Amygdala (tissue), 56 donors: ENCODE measurements around the gene PEX3.

ENCODE experiments used
- DNase-seq, 56 donors: peaks; one replicate each; lab custom pipeline; 2025; lab: John Stamatoyannopoulos, UW

PEX3 gene, protein sequence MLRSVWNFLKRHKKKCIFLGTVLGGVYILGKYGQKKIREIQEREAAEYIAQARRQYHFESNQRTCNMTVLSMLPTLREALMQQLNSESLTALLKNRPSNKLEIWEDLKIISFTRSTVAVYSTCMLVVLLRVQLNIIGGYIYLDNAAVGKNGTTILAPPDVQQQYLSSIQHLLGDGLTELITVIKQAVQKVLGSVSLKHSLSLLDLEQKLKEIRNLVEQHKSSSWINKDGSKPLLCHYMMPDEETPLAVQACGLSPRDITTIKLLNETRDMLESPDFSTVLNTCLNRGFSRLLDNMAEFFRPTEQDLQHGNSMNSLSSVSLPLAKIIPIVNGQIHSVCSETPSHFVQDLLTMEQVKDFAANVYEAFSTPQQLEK

DNA sequence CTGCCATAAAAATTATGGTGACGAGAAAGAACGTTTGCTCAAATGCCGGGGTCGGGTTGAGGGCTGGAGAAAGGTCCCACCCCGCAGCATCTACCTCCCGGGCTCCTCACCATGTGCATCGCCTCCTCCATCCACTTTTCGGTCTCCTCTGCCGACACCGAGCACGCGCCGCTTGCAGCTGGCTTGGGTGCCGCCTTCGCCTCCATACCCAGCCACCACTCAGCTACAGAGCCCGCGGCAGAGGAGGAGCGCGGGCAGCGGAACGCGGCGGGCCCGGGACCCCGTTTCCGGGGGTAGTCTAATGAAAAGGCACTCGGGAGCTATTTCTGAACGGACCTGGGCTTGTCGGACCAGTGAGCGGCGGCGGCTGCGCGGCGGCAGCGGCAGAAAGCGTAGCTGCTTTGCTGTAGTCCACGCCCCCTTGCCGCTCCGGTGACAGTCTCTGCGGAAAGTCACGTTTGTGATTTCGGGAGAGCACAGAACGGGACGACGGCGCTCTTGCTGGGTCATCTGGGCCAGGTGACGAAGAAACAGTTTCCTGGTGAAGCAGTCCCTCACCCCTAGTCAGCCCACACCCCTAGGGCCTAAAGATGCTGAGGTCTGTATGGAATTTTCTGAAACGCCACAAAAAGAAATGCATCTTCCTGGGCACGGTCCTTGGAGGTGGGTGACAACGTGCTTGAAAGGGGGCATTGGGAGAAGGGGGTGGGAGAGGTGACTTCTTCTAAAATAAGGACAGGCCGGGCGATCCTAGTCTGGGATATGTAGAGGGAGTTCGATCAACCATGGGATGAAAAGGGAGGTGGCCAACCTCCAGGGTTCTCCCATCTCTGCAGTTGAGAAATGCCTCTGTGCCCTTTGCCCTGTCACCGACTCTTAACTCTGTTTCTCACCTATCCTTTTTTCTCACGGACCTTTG is at the start of gene PEX3, which contains the start of gene ADAT2:
Gene PEX3 (plus strand): TSS at position 353 of the 919 bp plus-strand sequence. CDS start 238 bp downstream, at position 591.
Gene ADAT2 (minus strand): TSS at position 243 of the 919 bp plus-strand sequence. CDS start 37 bp downstream, at position 206.
- peak; percentile 35 to 93 (median 83) for DNase-seq

DNA sequence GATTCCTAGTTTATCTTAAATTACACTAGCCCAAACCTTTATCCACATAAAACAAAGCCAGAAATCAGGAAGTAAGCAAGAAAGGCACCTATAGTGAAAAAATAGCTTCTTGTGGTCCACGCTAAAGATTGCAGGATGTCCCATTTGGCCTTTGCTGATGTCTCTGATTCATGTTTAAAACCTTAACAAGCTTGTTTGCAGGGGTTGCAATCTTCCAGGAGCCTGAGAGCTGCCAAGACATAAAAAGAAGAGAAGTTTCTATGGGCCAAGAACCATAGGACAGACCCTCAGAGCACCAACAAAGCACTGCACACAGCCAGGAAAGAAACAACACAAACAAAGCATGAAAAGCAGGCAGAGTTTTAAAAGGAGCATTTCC is 49.5 kb upstream of the PEX3 start:
- DNase-seq, result no peak

DNA sequence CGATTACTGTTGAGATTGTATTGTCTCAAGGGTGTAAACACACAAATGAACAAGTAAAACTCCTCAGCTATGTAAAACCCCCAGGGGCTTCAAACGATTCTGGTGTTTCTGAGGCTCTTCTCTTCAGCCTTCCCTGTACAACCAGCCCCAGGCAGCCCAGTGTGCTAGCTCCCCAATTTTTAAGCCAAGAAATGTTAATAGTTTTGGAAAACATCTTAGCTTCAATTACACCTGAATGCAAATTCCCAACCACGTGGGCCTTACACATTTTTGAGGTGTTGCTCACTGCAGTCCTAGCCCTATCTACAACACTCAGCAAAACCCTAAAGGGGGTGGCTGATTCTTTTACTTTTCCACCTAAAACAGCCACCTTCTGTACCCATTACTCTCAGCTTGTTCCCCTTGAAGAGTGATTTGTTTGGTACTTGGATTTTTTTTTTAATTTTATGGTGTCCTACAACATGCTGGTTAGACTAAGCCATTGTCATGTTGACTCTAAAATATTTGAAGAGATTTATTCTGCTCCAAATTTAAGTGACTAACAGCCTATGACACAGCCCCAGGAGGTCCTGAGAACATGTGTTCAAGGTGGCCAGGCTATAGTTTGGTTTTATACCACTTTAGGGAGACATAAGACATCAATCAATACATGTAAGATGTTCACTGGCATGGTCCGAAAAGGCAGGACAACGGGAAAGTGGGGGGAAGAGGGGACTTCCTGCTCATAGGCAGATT is 48.8 kb upstream of the PEX3 start:
- no peak for DNase-seq

DNA sequence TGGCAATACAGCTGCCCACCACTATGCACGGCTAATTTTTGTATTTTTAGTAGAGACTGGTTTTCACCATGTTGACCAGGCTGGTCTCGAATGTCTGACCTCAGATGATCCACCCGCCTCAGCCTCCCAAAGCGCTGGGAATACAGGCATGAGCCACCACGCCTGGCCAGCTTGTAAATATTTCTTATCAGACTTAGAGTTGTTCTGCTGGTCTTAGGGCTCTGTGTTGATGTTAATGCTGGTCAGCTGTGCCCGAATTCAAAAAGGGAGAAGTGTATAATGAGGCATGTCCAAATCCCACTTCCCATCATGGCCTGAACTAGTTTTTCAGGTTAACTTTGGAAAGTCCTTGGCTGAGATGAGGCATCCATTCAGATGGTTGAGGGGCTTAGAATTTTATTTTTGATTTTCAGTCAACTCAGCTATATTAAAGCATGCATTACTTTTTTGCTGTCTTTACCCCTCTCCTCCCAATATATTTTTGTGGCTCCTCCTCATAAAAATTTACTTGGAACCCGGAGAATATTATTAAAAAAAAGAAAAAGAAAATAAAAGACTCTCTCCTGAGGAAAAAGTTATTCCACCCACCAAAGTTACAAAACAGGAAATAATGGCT is 47.8 kb upstream of the PEX3 start:
- DNase-seq, result no peak

DNA sequence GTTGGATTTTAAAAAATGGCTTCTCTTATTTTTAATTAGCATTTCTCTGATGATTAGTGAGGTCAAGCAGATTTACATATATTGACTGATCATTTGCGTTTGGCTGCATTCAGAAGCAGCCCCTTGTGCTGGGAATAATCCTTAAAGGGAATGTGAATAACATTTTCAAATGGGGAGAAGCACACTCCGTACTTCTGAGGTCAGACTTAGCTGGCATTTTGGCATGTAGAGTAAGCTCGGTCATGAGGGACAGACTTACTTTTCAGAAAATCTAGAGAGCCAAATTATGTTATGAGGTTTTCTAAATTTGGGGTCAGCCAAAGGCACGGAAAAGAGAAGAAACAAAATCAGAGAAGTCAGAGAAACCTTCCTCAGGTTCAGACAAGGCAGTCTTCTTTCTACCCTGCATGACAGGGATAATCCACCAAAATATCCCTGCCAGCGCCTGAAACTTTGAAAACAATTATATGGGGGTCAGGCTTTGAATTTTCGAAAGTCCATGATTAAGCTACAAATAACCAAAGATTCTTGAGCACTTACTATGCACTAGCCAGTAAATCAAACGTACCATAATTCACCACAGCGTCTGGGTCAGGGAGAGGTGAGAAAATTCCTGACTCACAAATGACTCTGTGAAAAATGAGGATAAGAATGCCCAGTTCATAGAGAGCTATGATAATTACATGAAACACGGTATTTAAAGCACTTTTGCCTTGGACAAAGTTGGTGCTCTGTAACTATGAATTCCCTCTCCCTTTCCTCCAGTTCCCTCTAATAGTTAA is 45.0 kb upstream of the PEX3 start:
- DNase-seq, result no peak

DNA sequence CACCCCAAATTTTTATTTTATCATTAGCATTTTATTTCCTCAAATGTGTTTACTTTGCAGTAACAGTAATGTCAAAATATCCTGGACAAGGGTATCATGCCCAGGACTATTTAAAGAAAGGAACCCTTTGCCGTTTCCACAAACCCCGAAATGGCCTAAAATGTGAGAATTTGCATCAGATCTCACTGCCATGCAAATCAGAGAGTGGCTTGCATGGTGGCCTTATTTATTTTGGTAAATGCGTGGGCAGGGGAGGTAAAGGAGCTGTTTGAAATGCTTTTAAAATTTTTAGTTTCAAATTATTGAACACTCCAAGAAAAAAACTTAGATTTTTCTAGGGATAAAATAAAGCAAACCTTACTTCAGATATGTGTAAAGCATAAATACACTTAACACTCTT is 43.9 kb upstream of the PEX3 start:
- DNase-seq, result no peak

DNA sequence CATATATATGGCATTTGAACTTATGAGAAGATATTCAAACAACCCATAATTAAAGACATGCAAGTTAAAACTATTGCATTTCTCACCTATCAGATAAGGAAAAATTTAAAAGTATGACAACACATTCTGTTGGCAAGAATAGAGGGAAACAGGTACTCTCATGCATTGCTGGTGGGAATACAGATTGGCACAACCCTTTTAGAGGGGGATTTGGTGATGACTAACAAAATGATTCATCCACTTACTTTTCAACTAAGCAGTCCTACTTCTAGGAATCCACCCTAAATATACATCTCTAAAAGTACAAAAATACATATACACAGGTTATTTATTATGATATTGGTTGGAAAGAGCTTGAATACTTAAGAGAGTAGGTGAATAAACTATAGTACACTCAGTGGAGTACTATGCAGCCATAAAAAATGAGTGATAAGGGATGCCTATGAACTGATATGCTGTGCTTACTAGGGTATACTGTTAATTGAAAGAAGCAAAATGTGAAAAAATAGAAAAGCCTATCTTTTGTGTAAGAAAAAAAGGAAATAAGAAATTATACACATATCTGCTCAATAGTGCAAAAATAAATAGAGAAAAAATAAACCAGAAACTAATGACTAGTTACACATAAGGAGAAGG is 42.3 kb upstream of the PEX3 start:
- no peak for DNase-seq

DNA sequence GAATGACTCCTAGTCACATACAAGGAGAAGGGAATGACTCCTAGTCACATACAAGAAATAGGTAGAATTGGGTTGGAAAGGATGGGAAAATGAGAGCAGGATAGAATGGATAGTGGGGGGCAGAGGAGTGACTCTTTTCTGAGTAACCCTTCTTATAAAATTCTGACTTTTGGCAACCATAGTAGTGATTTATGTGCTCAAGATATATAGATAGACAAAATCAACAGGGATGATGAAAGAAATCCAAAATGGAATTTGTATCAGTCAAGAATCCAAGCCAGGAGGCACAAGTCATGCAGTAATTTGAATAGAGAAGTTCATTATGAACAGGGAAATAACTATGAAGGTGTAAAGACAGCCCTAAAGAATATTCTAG is 41.8 kb upstream of the PEX3 start:
- DNase-seq, result no peak

DNA sequence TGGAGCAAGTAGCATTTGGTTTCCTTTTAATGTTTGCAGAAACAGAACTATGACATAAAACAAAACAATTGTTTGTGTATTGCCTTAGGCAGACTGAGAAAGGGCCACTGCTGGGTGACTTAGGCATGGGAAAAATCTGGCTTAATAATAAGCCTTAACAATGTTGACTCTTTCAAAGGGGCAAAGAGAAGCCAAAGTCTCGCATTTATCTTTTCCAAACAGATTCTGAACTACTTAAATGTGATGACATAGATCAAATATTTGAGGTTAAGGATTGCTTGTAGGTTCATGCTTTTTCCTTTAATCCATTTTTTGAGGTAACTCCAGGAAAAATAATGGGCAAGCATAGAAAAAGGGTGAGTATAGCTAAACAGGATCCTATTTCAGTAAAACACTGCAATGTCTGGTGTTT is 39.7 kb upstream of the PEX3 start:
- no peak for DNase-seq

DNA sequence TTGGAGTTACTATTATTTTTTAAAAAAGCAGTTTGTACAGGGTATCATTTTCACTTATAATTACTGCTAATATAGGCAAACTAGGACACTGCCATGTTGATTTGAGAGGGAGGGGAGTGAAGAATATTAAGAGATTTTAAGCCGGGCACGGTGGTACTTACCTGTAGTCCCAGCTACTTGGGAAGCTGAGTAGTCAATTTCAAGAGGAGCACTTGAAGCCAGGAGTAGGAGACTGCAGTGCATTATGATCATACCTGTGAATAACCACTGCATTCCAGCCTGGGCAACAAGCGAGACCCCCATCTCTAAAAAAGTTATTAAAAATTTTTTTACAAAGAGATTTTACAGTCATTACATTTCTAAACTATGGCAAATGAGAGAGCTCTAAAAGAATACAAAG is 35.8 kb upstream of the PEX3 start:
- DNase-seq, result no peak

DNA sequence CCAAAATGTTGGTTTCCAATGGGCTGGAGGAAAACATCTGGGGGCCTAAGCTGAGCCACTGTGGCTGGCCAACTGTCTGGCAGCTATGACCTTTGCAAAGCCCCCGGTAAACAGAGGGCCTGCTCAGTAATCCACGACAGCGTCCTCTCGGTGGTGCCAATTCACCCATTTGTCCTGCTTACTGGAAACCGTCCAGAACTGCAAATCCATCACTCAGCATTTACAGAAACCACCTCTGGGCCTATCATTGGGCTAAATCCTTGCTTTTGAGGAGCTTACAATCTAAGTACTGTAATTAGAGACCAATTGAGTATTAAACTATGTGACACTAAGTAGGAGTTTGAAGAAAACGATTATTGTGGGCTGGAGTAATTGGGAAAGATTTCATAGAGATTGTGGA is 31.1 kb upstream of the PEX3 start:
- DNase-seq, result no peak

DNA sequence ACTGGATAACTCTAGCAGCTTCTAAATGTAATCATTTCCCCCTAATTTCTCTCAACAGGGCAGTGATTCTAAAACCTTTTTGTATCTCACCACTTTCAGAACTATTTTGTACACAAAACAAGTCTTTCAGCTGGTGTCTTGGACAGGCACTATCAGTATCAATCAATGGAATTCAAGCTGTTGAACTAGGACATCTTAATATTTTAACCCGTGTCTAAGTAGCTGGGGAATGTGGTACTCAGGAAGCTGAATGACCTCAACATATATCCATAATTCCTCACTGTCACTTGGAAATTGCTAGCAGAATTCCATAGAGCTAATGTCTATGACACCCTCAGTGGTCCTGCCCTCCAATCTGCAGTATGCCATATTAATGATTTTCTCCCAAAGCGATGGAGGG is 24.6 kb upstream of the PEX3 start:
- DNase-seq, result no peak

DNA sequence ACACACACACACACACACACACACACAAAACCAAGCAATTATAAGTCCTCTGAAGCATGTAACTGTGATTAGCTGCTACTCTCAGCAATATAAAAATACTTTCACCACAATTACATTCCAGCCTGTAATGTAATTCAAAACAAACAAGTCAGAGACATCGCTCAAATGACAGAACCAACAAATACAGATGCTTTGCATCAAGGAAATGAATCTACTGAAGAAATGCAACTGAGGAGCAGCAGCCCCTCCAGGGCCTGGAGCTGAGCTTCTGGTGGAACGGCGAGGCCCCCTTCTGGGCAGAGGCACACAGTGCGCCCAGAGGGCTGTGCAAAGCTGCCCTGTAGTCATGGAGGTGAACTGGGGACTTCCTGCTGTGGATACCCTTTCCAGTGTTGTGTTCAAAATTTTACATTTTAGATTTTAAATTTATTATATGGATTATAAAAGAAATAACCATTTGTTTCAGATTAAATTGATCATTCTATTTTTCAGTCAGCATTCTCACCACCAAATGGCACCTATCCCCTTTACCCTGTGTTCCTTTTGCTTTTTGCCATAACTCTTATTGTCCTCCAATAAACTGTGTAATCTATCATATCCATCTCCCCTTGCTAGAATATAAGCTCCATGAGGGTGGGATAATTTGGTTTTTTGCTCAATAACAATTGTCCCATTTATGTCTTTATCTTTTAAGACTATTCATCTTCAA is 23.3 kb upstream of the PEX3 start:
- DNase-seq, result peak in 51 of 56 donors; percentile 1 to 79 (median 35)

DNA sequence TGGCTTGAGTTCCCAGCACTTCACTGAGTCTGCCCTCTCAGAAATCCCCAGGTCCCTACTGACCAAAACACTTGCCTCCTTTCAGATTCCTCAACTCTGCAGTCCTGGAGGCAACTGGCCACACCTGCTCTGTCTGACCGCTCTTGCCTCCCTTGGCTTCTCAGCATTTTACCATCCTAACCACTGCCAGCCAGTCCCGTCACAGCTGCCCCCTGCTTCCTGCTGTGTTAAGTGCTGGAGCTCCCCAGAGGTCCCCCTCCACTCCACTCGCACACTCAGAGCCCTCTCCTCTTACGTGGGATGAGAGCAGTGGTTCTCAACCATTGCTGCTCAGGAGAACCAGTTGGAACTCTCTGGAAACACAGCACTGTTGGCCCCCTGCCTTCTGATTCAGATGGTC is 20.6 kb upstream of the PEX3 start:
- no peak for DNase-seq

DNA sequence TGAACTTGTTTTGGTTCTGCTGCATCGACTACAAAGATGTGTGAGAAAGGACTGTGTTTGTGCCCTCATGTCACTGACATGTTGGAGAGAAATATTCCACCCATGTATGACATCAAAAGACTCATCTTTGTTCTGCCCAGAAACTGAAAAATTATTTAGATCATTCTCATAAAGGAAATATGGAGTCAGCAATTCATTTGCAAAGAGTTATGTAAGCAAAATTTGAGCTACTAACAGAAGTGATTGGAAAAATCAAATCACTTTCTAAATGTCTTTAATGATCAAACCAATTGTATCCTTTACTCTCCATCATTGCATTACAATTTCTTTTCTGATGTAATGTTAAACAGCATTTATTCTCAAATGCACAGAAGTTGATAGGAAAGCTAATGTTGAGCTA is 19.4 kb upstream of the PEX3 start:
- no peak for DNase-seq

DNA sequence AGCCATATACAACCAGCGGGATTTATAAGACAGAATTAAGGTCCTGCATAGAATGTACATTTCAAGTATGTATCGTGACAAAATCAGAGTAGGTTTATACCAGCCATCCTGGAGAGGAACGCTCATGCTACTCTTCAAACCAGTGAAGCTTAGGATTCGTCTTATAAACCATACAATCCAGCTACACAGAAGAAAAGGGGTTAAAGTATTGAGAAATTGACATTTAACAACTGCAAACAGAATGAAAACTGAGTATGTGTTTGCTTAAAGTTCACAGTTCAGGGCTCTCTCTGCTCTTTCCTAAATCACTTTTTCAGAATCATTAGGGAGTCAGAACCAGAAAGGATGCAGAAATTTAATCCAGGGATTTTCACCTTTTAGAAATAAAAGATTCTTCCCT is 18.0 kb upstream of the PEX3 start:
- no peak for DNase-seq

DNA sequence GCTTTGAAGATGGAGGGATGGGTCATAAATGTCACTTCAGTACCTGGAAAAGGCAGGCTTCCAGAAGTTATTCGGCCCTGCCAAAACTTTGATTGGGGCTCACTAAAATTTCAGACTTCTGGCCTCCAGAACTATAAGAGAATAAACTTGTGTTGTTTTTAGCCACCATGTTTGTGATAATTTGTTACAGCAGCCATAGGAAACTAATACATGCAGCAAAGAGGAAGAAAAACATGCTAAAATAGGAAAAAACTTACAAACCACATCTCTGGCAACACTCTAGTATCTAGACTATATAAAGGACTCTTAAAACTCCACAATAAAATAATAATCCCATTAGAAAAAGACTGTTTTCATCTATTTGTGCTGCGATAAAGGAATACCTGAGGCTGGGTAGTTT is 9.6 kb upstream of the PEX3 start:
- no peak for DNase-seq

DNA sequence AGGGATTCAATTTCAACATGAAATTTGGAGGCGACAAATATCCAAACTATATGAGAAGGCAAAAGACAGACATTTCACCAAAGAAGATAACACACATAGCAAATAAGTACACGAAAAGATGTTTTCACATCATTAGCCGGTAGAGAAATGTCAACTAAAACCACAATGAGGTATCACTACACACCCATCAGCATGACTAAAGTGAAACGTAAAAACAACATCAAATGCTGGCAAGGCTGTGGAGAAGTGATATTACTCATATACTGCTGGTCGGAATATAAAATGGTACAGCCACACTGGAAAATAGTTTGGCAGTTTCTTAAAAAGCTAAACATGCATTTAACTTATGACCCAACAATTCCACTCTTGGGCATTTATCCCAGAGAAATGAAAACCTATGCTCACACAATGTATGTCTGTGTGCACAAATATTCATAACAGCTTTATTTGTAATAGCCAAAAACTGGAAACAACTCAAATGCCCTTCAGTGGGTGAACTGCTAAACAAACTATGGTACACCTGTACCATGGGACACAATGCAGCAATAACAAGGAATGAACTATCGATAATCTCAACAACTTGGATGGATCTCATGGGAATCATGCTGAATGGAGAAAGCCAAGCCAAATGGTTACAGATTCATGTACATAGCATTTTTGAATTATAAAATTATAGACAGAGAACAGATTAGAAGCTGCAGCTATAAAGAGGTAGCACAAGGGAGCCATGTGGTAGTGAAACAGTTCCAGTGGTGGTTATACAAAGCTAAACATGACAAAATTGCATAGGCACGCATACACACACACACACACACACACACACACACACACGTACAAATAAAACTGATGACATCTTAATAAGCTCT is 8.7 kb upstream of the PEX3 start:
- DNase-seq, result no peak
